Dermis microvascular lymphatic vessel endothelial cell (primary cell): ENCODE results near the gene ZCCHC7. TPM values are rescaled to one million over a fixed set of nuclear protein-coding genes. Genes with fewer than 3 reads are reported as not detected.

Experiments
- DNase-seq, 2 donors: peaks; one replicate each; pipeline versions ENCODE4 v3.0.0 to v3.0.0-alpha.2; 2010; ENCODE audit warnings: low read depth in 2 of 2
- total RNA-seq: library from RNA; depleted of rRNA; stranded (reverse); fragments of >200 nt; gene quantifications from 2 replicates; pipeline ENCODE4 v1.2.1, GENCODE V29; 2014

ZCCHC7 gene
- total RNA-seq, 1 donor from 2014 or later = 6.9 TPM

- DNase-seq = no peak
Measured at GRCh38 chr9:37404590-37404989, 284.2 kb downstream of the ZCCHC7 start.

- DNase-seq = no peak
Measured at GRCh38 chr9:37405350-37405749, 285.0 kb downstream of the ZCCHC7 start.

- no peak for DNase-seq
Measured at GRCh38 chr9:37405764-37406380, 285.5 kb downstream of the ZCCHC7 start.

GRCh38 chr9:37406603-37407401 is 286.4 kb downstream of the ZCCHC7 start:
- no peak for DNase-seq

GRCh38 chr9:37407468-37407867 is 287.1 kb downstream of the ZCCHC7 start:
- DNase-seq = no peak

Other genes starting within 250 kb of the ZCCHC7 start
- gene PAX5, start 86.3 kb upstream of the ZCCHC7 start, total RNA-seq = not detected in 2 replicates